Neural cell (in vitro differentiated cells): ENCODE data around the gene TLX3. TPM values are rescaled to one million over a fixed set of nuclear protein-coding genes. Genes with fewer than 3 reads are reported as not detected.
"Not testable (repeated sequence)": the region's sequence is repeated elsewhere in the genome, so short reads cannot be mapped to it uniquely, and the experiment has no call there.

Experiments used
- H2AFZ ChIP-seq: fragments of 200-600, 300-800 bp; sonication (generic), shearing (Covaris generic); 2 replicates; pipeline ENCODE4 v1.6.0; 2014; ENCODE audit warnings: low read depth, mild to moderate bottlenecking, antibody characterized with exemption, low read length, moderate library complexity
- H3F3A ChIP-seq: fragments of 200-600 bp; shearing (Covaris generic); 2 replicates; pipeline ENCODE4 v1.6.1; 2016; ENCODE audit warnings: mild to moderate bottlenecking, moderate library complexity, mixed read lengths, antibody characterized with exemption, low read length; ENCODE audit not compliant: insufficient read depth, poor library complexity, severe bottlenecking
- H3K27ac ChIP-seq: fragments of 200-600, 300-800 bp; sonication (generic), shearing (Covaris generic); 2 replicates; pipeline ENCODE4 v1.5.1; 2014; ENCODE audit warnings: mild to moderate bottlenecking, low read length, moderate library complexity
- H3K27me3 ChIP-seq: fragments of 300-800, 200-600 bp; sonication (generic), shearing (Covaris generic); 2 replicates; pipeline ENCODE4 v1.6.0; 2014; ENCODE audit warnings: mild to moderate bottlenecking, low read depth, low read length, moderate library complexity; ENCODE audit not compliant: insufficient read depth
- H3K36me3 ChIP-seq: fragments of 300-800, 200-600 bp; sonication (generic), shearing (Covaris generic); 2 replicates; pipeline ENCODE4 v1.5.1; 2014; ENCODE audit warnings: mild to moderate bottlenecking, antibody characterized with exemption, low read length, moderate library complexity; ENCODE audit not compliant: insufficient read depth
- H3K4me2 ChIP-seq: fragments of 300-800, 200-600 bp; sonication (generic), shearing (Covaris generic); 2 replicates; pipeline ENCODE4 v1.6.0; 2014; ENCODE audit warnings: mild to moderate bottlenecking, low read length
- H3K4me3 ChIP-seq: fragments of 300-800, 200-600 bp; sonication (generic), shearing (Covaris generic); 2 replicates; pipeline ENCODE4 v1.5.1; 2014; ENCODE audit warnings: mild to moderate bottlenecking, low read length, moderate library complexity
- H3K79me2 ChIP-seq: fragments of 200-600 bp; shearing (Covaris generic); replicated peaks from 2 replicates; pipeline ENCODE4 v1.6.0; 2014; ENCODE audit warnings: mild to moderate bottlenecking, low read length, moderate library complexity; ENCODE audit not compliant: insufficient read depth
- H3K9ac ChIP-seq: fragments of 300-800, 200-600 bp; sonication (generic), shearing (Covaris generic); 2 replicates; pipeline ENCODE4 v1.6.1; 2016; ENCODE audit warnings: mild to moderate bottlenecking, low read length, mixed read lengths
- H3K9me2 ChIP-seq: fragments of 200-600 bp; shearing (Covaris generic); 2 replicates; pipeline ENCODE4 v1.6.1; 2016; ENCODE audit warnings: mild to moderate bottlenecking, low read length, mixed read lengths; ENCODE audit not compliant: insufficient read depth
- H3K9me3 ChIP-seq: fragments of 200-600, 300-800 bp; sonication (generic), shearing (Covaris generic); 2 replicates; pipeline ENCODE4 v1.6.1; 2016; ENCODE audit warnings: mild to moderate bottlenecking, mixed run types, low read length, moderate library complexity, mixed read lengths
- H4K20me1 ChIP-seq: fragments of 200-600 bp; shearing (Covaris generic); 2 replicates; pipeline ENCODE4 v1.6.1; 2016; ENCODE audit warnings: mild to moderate bottlenecking, mixed run types; ENCODE audit not compliant: insufficient read depth
- CTCF ChIP-seq: fragments of 450-650 bp; IDR thresholded peaks from 2 replicates; pipeline ENCODE4 v1.5.1; 2014; ENCODE audit warnings: antibody characterized with exemption, mild to moderate bottlenecking, moderate library complexity; ENCODE audit not compliant: poor library complexity, severe bottlenecking
- MXI1 ChIP-seq: fragments of 450-650 bp; conservative IDR thresholded peaks from 2 replicates; pipeline ENCODE4 v1.6.1; 2014; ENCODE audit warnings: antibody characterized with exemption, mild to moderate bottlenecking; ENCODE audit not compliant: poor library complexity, severe bottlenecking
- POLR2AphosphoS5 ChIP-seq: IDR thresholded peaks from 2 replicates; pipeline ENCODE4 v1.6.1; 2012
- RAD21 ChIP-seq: fragments of 450-650 bp; conservative IDR thresholded peaks from 2 replicates; pipeline ENCODE4 v1.6.1; 2014; ENCODE audit warnings: antibody characterized with exemption, mild to moderate bottlenecking, moderate library complexity
- REST ChIP-seq: IDR thresholded peaks from 2 replicates; pipeline ENCODE4 v1.6.1; 2012; ENCODE audit warnings: borderline replicate concordance
- SMC3 ChIP-seq: fragments of 450-650 bp; conservative IDR thresholded peaks from 2 replicates; pipeline ENCODE4 v1.6.1; 2014; ENCODE audit warnings: antibody characterized with exemption, mild to moderate bottlenecking, moderate library complexity; ENCODE audit not compliant: poor library complexity
- polyA plus RNA-seq: library from polyadenylated mRNA; depleted of rRNA; stranded (reverse); fragments of >200 nt; gene quantifications from 2 replicates; pipeline ENCODE4 v1.2.3, GENCODE V29; 2014
- small RNA-seq, 3 experiments: library from RNA; depleted of rRNA; stranded (forward); fragments of <200 nt; gene quantifications; one replicate each; pipeline ENCODE3, GENCODE V24; 2012

TLX3 gene
- polyA plus RNA-seq, 1 donor from 2014 or later, result not detected

- H3K9me2 ChIP-seq, result no peaks in the 10 kb centered on the region
- no peaks in the 10 kb centered on the region for H3F3A ChIP-seq
- no peaks in the 10 kb centered on the region for H3K9me3 ChIP-seq
- H3K4me3 ChIP-seq, result no peak overlapping the region
- no peaks in the 10 kb centered on the region for H3K27me3 ChIP-seq
- TF ChIP-seq CTCF (no peak), POLR2AphosphoS5 (no peak), MXI1 (no peak), SMC3 (no peak), RAD21 (no peak), REST (no peak)
- H2AFZ ChIP-seq, result no peak overlapping the region
- H3K36me3 ChIP-seq, result no peaks in the 10 kb centered on the region
- no peak overlapping the region for H3K4me2 ChIP-seq
- H3K9ac ChIP-seq, result no peak overlapping the region
- H4K20me1 ChIP-seq, result no peaks in the 10 kb centered on the region
- H3K27ac ChIP-seq, result no peak overlapping the region
- no peaks in the 10 kb centered on the region for H3K79me2 ChIP-seq
These were observed 48.8 kb downstream of the TLX3 start for GRCh38 chr5:171357843-171358242.

- H3K27ac ChIP-seq, H2AFZ ChIP-seq, H3F3A ChIP-seq, H3K36me3 ChIP-seq, H3K27me3 ChIP-seq, H4K20me1 ChIP-seq, H3K4me2 ChIP-seq, H3K79me2 ChIP-seq, H3K9ac ChIP-seq, H3K4me3 ChIP-seq, H3K9me2 ChIP-seq, H3K9me3 ChIP-seq: not testable (repeated sequence)
These were observed 52.1 kb downstream of the TLX3 start for GRCh38 chr5:171361151-171361550.

Small RNAs within 50 kb of the gene (small RNA-seq; reads per million reads assigned to genes)
- gene AC091980.1 (0 reads per million in 3 experiments), gene RN7SL339P (0 reads per million in 3 experiments)

Other genes starting within 250 kb of the TLX3 start
- 988 and 1,141 TPM in 2 replicates for gene NPM1, start 78.6 kb downstream of the TLX3 start, polyA plus RNA-seq
- 1.2 TPM in 1 of 2 replicates, not detected in the other for gene FGF18, start 110.4 kb downstream of the TLX3 start, polyA plus RNA-seq